Brain microvascular endothelial cell (primary cell): ENCODE measurements around the gene NUMB.
"Not testable (repeated sequence)": the region's sequence is repeated elsewhere in the genome, so short reads cannot be mapped to it uniquely, and the experiment has no call there.

Experiments
- DNase-seq: peaks from one replicate; pipeline ENCODE4 v3.0.0-alpha.2; 2020
- H3K27ac ChIP-seq: fragments of 250-450 bp; sonication (Bioruptor Pico); 2 replicates; pipeline ENCODE4 v1.5.1; 2020; ENCODE audit warnings: mild to moderate bottlenecking, moderate library complexity
- H3K27me3 ChIP-seq: fragments of 250-450 bp; sonication (Bioruptor Pico); replicated peaks from 2 replicates; pipeline ENCODE4 v1.5.1; 2020; ENCODE audit warnings: mild to moderate bottlenecking
- H3K36me3 ChIP-seq: fragments of 250-450 bp; sonication (Bioruptor Pico); replicated peaks from 2 replicates; pipeline ENCODE4 v1.5.1; 2020; ENCODE audit warnings: mild to moderate bottlenecking
- H3K4me3 ChIP-seq: 2 replicates; pipeline ENCODE4 v1.5.1; 2011; ENCODE audit warnings: low read depth, mild to moderate bottlenecking, control low read depth, low read length, moderate library complexity
- CTCF ChIP-seq: IDR thresholded peaks from 2 replicates; pipeline ENCODE4 v1.5.1; 2011; ENCODE audit warnings: low read depth, mild to moderate bottlenecking, moderate library complexity, low read length, control low read depth, inconsistent platforms; ENCODE audit errors: missing control alignments
- in situ Hi-C: cut with HindIII; loops from 2 replicates; pipeline ENCODE4 v1.10.0; 2017; ENCODE audit warnings: low sequenced_read_pairs, low pct_ligation_motif_present

NUMB gene

GRCh38 chr14:73324533-73324932 lies 133.8 kb downstream of the NUMB start:
- H3K27me3 ChIP-seq = no peaks in the 10 kb centered on the region
- DNase-seq = no peak
- H3K27ac ChIP-seq = no peak overlapping the region
- in situ Hi-C loops = no loop called here
- no peak for TF ChIP-seq CTCF
- peaks cover 4% of the 10 kb centered on the region for H3K36me3 ChIP-seq
- H3K4me3 ChIP-seq = no peak overlapping the region

GRCh38 chr14:73323896-73324399 lies 134.4 kb downstream of the NUMB start:
- peaks cover 4% of the 10 kb centered on the region for H3K36me3 ChIP-seq
- in situ Hi-C loops = no loop called here
- no peaks in the 10 kb centered on the region for H3K27me3 ChIP-seq
- no peak overlapping the region for H3K4me3 ChIP-seq
- DNase-seq = no peak
- no peak overlapping the region for H3K27ac ChIP-seq
- no peak for TF ChIP-seq CTCF

- H3K4me3 ChIP-seq = no peak overlapping the region
- DNase-seq = no peak
- no peak overlapping the region for H3K27ac ChIP-seq
- TF ChIP-seq CTCF = no peak
- no peaks in the 10 kb centered on the region for H3K27me3 ChIP-seq
- no peaks in the 10 kb centered on the region for H3K36me3 ChIP-seq
- in situ Hi-C loops = no loop called here
Observed at GRCh38 chr14:73313151-73313550, 145.2 kb downstream of the NUMB start.

GRCh38 chr14:73312687-73313086 lies 145.7 kb downstream of the NUMB start:
- H3K36me3 ChIP-seq = no peaks in the 10 kb centered on the region
- no peaks in the 10 kb centered on the region for H3K27me3 ChIP-seq
- TF ChIP-seq CTCF = no peak
- no peak overlapping the region for H3K4me3 ChIP-seq
- in situ Hi-C loops = no loop called here
- no peak overlapping the region for H3K27ac ChIP-seq
- DNase-seq = no peak

- Histone ChIP-seq H3K36me3 (no peaks in the 10 kb centered on the region), H3K27me3 (no peaks in the 10 kb centered on the region), H3K4me3 (no peak overlapping the region), H3K27ac (peak overlapping the region; percentile 49)
- no peak for DNase-seq
- in situ Hi-C loops = no loop called here
- TF ChIP-seq CTCF = no peak
Observed at GRCh38 chr14:73311708-73312030, 146.7 kb downstream of the NUMB start.

- H3K27me3 ChIP-seq, H3K4me3 ChIP-seq, DNase-seq, in situ Hi-C loops, H3K27ac ChIP-seq, H3K36me3 ChIP-seq: not testable (repeated sequence)
Observed at GRCh38 chr14:73309207-73309606, 149.1 kb downstream of the NUMB start.
